C4-2B (cell line): ENCODE data around the gene MAP1LC3B2.

Experiments used
- H3K27ac ChIP-seq: fragments of 450-650 bp; 2 replicates; pipeline ENCODE4 v1.5.1; 2017
- CTCF ChIP-seq: fragments of 450-650 bp; conservative IDR thresholded peaks from 2 replicates; pipeline ENCODE4 v1.5.1; 2017; ENCODE audit warnings: mild to moderate bottlenecking
- ZFX ChIP-seq: fragments of 450-650 bp; IDR thresholded peaks from 2 replicates; pipeline ENCODE4 v1.6.1; 2017

Gene MAP1LC3B2

GRCh38 chr12:116541547-116542344 is 17.4 kb upstream of the MAP1LC3B2 start:
- no peak overlapping the region for H3K27ac ChIP-seq

GRCh38 chr12:116542345-116542956 is 16.7 kb upstream of the MAP1LC3B2 start:
- no peak overlapping the region for H3K27ac ChIP-seq
- no peak for TF ChIP-seq ZFX
- TF ChIP-seq CTCF, result no peak

More at GRCh38 chr12:116541547-116542344, 17.4 kb upstream of the MAP1LC3B2 start:
- no peak for TF ChIP-seq CTCF
- TF ChIP-seq ZFX, result no peak

- TF ChIP-seq CTCF, result no peak
- TF ChIP-seq ZFX, result no peak
- no peak overlapping the region for H3K27ac ChIP-seq
Observed at GRCh38 chr12:116544656-116545055, 14.5 kb upstream of the MAP1LC3B2 start.

GRCh38 chr12:116545144-116545543 is 14.0 kb upstream of the MAP1LC3B2 start:
- H3K27ac ChIP-seq, result no peak overlapping the region
- TF ChIP-seq ZFX, result no peak
- TF ChIP-seq CTCF, result no peak

- no peak for TF ChIP-seq ZFX
- no peak for TF ChIP-seq CTCF
- no peak overlapping the region for H3K27ac ChIP-seq
Observed at GRCh38 chr12:116545936-116546335, 13.2 kb upstream of the MAP1LC3B2 start.

- H3K27ac ChIP-seq, result no peak overlapping the region
Observed at GRCh38 chr12:116547955-116548501, 11.2 kb upstream of the MAP1LC3B2 start.

More at GRCh38 chr12:116547955-116548501, 11.2 kb upstream of the MAP1LC3B2 start:
- no peak for TF ChIP-seq ZFX
- no peak for TF ChIP-seq CTCF
